Ishikawa (cell line): ENCODE measurements around the gene TLR6.

Experiments used
- CEBPB ChIP-seq: IDR thresholded peaks from 2 replicates; pipeline ENCODE4 v1.6.1; 2012
- CREB1 ChIP-seq: IDR thresholded peaks from 2 replicates; pipeline ENCODE4 v1.6.1; 2012; ENCODE audit warnings: low read depth
- EGR1 ChIP-seq: IDR thresholded peaks from 2 replicates; pipeline ENCODE4 v1.6.1; 2012
- EP300 ChIP-seq: IDR thresholded peaks from 2 replicates; pipeline ENCODE4 v1.6.1; 2012; ENCODE audit warnings: borderline replicate concordance
- FOXM1 ChIP-seq: IDR thresholded peaks from 2 replicates; pipeline ENCODE4 v1.6.1; 2012; ENCODE audit warnings: low read depth, borderline replicate concordance
- NFIC ChIP-seq: IDR thresholded peaks from 2 replicates; pipeline ENCODE4 v1.6.1; 2012
- RAD21 ChIP-seq: IDR thresholded peaks from 2 replicates; pipeline ENCODE4 v1.6.1; 2012; ENCODE audit warnings: low read depth
- TAF1 ChIP-seq: IDR thresholded peaks from 2 replicates; pipeline ENCODE4 v1.6.1; 2012; ENCODE audit warnings: low read depth, mild to moderate bottlenecking
- TCF12 ChIP-seq: IDR thresholded peaks from 2 replicates; pipeline ENCODE4 v1.6.1; 2012; ENCODE audit warnings: low read depth
- TEAD4 ChIP-seq: IDR thresholded peaks from 2 replicates; pipeline ENCODE4 v1.6.1; 2012
- YY1 ChIP-seq: IDR thresholded peaks from 2 replicates; pipeline ENCODE4 v1.6.1; 2012; ENCODE audit warnings: low read depth
- ZBTB7A ChIP-seq: IDR thresholded peaks from 2 replicates; pipeline ENCODE4 v1.6.1; 2012; ENCODE audit warnings: low read depth
- TF ChIP-seq, protein P1 (sequence below): IDR thresholded peaks from 2 replicates; pipeline ENCODE4 v1.6.1; 2012; ENCODE audit warnings: low read depth, mild to moderate bottlenecking
- TF ChIP-seq, protein P2 (sequence below): IDR thresholded peaks from 2 replicates; pipeline ENCODE4 v1.6.1; 2012
- TF ChIP-seq, protein P3 (sequence below): IDR thresholded peaks from 2 replicates; pipeline ENCODE4 v1.6.1; 2012

Gene TLR6

DNA sequence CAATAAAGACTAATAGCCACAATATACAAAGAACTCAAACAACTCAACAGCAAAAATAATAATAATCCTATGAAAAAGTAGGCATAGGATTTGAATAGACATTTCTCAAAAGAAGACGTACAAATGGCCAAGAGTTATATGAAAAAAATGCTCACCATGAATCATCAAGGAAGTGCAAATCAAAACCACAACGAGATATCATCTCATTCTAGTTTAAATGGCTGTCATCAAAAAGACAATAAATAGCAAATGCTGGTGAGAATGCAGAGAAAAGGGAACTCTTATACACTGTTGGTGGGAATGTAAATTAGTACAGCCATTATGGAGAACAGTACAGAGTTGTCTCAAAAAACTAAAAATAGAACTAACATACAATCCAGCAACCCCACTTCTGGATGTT lies 18.8 kb downstream of the TLR6 start:
- TF ChIP-seq CREB1 = no peak
- TF ChIP-seq YY1 = no peak
- no peak for TF ChIP-seq RAD21
- TF ChIP-seq EP300 = no peak

DNA sequence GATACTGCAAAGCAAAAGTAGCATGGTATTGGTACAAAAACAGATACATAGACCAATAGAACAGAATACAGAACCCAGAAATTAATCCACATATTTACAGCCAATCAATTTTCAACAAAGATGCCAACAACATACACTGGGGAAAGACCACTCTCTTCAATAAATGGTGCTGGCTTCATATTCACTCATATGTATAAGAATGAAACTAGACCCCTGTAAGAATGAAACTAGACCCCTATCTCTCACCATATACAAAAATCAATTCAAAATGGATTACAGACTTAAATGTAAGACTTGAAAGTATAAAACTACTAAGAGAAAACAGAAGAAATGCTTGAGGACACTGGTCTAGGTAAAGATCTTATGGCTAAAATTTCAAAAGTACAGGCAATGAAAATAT lies 19.3 kb downstream of the TLR6 start:
- TF ChIP-seq TCF12 (no peak), YY1 (no peak), RAD21 (no peak), EGR1 (no peak), NFIC (no peak), FOXM1 (no peak), ZBTB7A (no peak), TEAD4 (no peak), CEBPB (no peak), EP300 (no peak), TAF1 (no peak)
- TF ChIP-seq, protein P1, sequence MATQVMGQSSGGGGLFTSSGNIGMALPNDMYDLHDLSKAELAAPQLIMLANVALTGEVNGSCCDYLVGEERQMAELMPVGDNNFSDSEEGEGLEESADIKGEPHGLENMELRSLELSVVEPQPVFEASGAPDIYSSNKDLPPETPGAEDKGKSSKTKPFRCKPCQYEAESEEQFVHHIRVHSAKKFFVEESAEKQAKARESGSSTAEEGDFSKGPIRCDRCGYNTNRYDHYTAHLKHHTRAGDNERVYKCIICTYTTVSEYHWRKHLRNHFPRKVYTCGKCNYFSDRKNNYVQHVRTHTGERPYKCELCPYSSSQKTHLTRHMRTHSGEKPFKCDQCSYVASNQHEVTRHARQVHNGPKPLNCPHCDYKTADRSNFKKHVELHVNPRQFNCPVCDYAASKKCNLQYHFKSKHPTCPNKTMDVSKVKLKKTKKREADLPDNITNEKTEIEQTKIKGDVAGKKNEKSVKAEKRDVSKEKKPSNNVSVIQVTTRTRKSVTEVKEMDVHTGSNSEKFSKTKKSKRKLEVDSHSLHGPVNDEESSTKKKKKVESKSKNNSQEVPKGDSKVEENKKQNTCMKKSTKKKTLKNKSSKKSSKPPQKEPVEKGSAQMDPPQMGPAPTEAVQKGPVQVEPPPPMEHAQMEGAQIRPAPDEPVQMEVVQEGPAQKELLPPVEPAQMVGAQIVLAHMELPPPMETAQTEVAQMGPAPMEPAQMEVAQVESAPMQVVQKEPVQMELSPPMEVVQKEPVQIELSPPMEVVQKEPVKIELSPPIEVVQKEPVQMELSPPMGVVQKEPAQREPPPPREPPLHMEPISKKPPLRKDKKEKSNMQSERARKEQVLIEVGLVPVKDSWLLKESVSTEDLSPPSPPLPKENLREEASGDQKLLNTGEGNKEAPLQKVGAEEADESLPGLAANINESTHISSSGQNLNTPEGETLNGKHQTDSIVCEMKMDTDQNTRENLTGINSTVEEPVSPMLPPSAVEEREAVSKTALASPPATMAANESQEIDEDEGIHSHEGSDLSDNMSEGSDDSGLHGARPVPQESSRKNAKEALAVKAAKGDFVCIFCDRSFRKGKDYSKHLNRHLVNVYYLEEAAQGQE = no peak
- TF ChIP-seq, protein P2, sequence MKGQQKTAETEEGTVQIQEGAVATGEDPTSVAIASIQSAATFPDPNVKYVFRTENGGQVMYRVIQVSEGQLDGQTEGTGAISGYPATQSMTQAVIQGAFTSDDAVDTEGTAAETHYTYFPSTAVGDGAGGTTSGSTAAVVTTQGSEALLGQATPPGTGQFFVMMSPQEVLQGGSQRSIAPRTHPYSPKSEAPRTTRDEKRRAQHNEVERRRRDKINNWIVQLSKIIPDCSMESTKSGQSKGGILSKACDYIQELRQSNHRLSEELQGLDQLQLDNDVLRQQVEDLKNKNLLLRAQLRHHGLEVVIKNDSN = no peak
- TF ChIP-seq, protein P3, sequence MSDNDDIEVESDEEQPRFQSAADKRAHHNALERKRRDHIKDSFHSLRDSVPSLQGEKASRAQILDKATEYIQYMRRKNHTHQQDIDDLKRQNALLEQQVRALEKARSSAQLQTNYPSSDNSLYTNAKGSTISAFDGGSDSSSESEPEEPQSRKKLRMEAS = no peak

DNA sequence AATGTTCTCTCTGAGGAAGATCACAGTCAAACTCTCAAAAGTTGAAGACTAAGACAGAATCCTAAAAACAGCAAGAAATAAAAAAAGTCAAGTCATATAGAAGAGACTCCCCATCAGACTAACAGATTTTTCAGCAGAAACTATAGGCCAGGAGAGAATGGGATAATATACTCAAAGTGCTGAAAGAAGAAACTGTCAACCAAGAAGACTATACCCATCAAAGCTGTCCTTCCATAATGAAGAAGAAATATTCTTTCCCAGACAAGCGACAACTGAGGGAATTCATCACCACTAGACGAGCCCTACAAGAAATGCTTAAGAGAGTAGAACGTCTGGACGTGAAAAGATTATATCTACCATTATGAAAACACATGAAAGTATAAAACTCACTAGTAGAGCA lies 22.0 kb downstream of the TLR6 start:
- no peak for TF ChIP-seq CREB1
- TF ChIP-seq TAF1 = no peak
- no peak for TF ChIP-seq EP300
- TF ChIP-seq RAD21 = no peak
- no peak for TF ChIP-seq EGR1
- no peak for TF ChIP-seq NFIC
- TF ChIP-seq, protein P2 = no peak
- TF ChIP-seq CEBPB = no peak
- TF ChIP-seq TEAD4 = no peak
- TF ChIP-seq YY1 = no peak
- no peak for TF ChIP-seq TCF12
- no peak for TF ChIP-seq FOXM1
- TF ChIP-seq, protein P1 = no peak
- no peak for TF ChIP-seq ZBTB7A

DNA sequence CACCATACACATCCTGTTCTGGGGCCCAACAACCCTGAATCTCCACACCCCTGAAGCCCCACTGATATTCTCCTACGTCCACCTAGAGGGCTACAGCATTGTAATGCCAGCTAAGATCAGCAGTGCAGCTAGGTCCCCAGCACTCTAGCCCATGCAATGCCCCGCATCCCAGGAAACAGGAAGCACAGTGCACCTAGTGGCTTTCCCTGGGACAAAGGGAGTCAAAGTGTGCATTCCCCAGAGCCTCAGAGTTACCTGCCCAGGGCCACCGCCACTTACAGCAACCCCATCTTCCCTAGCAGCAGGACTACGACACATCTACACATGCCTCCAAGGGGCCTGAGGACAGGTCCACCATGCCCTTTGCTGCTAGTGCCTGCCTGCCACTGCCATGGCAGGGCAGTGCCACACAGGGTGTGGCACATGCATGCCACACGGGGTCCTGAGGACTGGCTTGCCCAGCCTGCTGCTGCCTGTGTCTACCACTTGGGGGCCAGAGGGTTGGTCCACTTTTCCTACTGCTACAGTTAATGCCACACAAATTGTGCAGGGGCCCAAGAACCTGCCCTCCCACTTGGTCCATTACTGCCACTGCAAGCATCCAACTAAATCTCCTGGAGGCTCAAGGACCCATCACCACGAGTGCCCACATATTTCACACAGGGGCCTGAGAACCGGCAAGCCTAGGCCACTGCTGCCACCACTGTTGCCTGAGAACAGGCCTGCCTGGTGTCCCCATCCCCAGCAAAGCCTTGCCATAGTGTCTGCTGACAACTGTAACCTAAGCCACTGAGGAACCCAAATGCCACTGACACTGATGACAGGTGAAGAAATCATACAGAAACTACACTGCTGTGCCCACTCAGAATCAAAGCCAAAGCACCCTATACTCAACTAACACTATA lies 23.7 kb downstream of the TLR6 start:
- TF ChIP-seq FOXM1 = no peak
- no peak for TF ChIP-seq ZBTB7A
- TF ChIP-seq CREB1 = no peak
- TF ChIP-seq TEAD4 = no peak

DNA sequence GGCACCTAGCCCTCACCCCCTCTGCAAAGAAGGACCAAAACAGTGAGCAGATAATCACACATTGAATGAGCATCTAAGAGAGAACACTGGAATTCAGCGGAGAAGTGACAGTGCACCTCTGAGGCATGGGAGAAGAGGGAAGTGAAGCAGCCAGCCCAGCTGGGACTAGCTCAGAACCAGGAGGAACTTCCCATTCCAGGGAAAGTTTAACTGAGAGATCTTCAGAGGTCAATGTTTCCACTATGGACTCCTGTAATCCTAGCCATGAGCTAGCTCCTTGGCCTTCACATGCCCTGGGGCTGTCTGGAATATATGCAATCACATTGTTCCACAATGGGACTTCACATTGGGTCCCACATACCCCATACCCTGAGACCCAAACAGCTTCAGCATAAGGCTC lies 24.4 kb downstream of the TLR6 start:
- TF ChIP-seq, protein P3 = no peak
- TF ChIP-seq RAD21 (no peak), EGR1 (no peak)

DNA sequence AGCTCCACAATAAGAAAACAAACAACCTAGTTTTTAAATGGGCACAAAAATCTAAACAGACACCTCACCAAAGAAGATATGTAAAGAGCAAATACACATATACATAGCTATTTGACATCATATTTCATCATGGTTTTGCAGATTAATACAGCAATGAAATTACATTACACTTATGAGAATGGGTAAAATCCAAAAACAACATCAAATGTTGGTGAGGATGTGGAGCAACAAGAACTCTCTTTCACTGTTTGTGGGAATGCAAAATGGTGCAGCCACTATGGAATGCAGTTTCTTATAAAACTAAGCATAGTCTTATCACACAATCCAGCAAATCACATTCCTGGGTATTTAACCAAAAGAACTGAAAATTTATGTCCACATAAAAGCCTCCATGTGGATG lies 25.0 kb downstream of the TLR6 start:
- TF ChIP-seq TAF1 = no peak
- TF ChIP-seq, protein P3 = no peak
- no peak for TF ChIP-seq YY1
- no peak for TF ChIP-seq ZBTB7A
- no peak for TF ChIP-seq CREB1
- TF ChIP-seq, protein P1 = no peak
- TF ChIP-seq, protein P2 = no peak
- no peak for TF ChIP-seq FOXM1
- no peak for TF ChIP-seq EGR1
- no peak for TF ChIP-seq NFIC
